Spinal cord (tissue), 9 donors: ENCODE results near the gene RPA4. TPM values are rescaled to one million over a fixed set of nuclear protein-coding genes. Genes with fewer than 3 reads are reported as not detected.

Experiments
- DNase-seq, 6 donors: peaks; one replicate each; pipeline versions ENCODE4 v3.0.0 to v3.0.0-alpha.2; 2013 to 2015; ENCODE audit warnings: low spot score in 6 of 6, low read depth in 4 of 6
- H3K27ac ChIP-seq: one replicate; pipeline ENCODE4 v1.5.1; 2013; ENCODE audit warnings: low read depth, low read length, control low read depth
- H3K27me3 ChIP-seq: one replicate; pipeline ENCODE4 v1.6.1; 2013; ENCODE audit warnings: low read length; ENCODE audit not compliant: control insufficient read depth, insufficient read depth
- H3K36me3 ChIP-seq: one replicate; pipeline ENCODE4 v1.6.1; 2013; ENCODE audit warnings: low read length; ENCODE audit not compliant: control insufficient read depth, insufficient read depth
- H3K4me1 ChIP-seq: one replicate; pipeline ENCODE4 v1.6.1; 2013; ENCODE audit warnings: low read length; ENCODE audit not compliant: control insufficient read depth, insufficient read depth
- H3K4me3 ChIP-seq: one replicate; pipeline ENCODE4 v1.5.1; 2013; ENCODE audit warnings: low read depth, low read length, control low read depth
- H3K9me3 ChIP-seq: one replicate; pipeline ENCODE4 v1.6.1; 2013; ENCODE audit warnings: low read length; ENCODE audit not compliant: control insufficient read depth, insufficient read depth
- polyA plus RNA-seq, 2 donors: library from polyadenylated mRNA; unstranded; fragments of 120-200 nt; gene quantifications; one replicate each; pipeline ENCODE4 v1.2.1, GENCODE V29; 2013; ENCODE audit not compliant: insufficient read length in 2 of 2
- total RNA-seq, 2 donors: library from RNA; depleted of rRNA in 1 of 2; stranded (reverse); fragments of 120-200 nt in 1 of 2; fragments of >200 nt in 1 of 2; gene quantifications; one replicate each; pipeline versions ENCODE4 v1.2.3 to v1.2.4, GENCODE V29; 2013 to 2014

Gene RPA4
- total and polyA plus RNA-seq, 4 donors, result 0.88 to 1.1 TPM; not detected in 2

DNA sequence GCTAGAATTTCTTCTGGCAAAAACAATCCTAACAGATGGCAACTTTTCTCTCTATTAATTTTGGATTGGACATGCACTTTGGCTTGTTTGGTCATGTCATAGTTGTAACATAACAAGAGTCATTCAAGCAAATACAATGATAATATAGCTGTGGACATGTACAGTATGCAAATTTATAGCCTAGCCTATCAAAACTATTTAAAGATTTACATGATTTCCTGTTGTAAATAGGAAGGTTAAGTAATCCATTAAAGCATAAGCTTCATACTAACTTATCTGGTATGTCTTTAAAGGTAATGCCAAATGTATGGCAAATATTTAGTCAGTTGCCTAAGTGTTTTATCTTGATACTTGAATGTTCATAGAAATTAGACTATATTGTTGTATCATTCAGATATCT, 45.3 kb downstream of the RPA4 start:
- no peaks in the 10 kb centered on the region for H3K4me1 ChIP-seq
- H3K4me3 ChIP-seq, result no peak overlapping the region
- H3K9me3 ChIP-seq, result no peaks in the 10 kb centered on the region
- H3K36me3 ChIP-seq, result no peaks in the 10 kb centered on the region
- H3K27ac ChIP-seq, result no peak overlapping the region
- H3K27me3 ChIP-seq, result no peaks in the 10 kb centered on the region
- DNase-seq, result no peak

Other genes with a start within 250 kb of the RPA4 start
- 10 to 100 TPM; 17.9 to 19.7 TPM for gene DIAPH2, start 199.1 kb upstream of the RPA4 start, total RNA-seq
- gene DIAPH2, start 199.1 kb upstream of the RPA4 start, polyA plus RNA-seq, result 1 to 10 TPM; 3.0 to 4.7 TPM